Hippocampal formation (tissue), 2 donors: ENCODE data around the gene OR2A25.

Experiments
- DNase-seq, 2 donors: peaks; one replicate each; lab custom pipeline; 2025; lab: John Stamatoyannopoulos, UW

OR2A25 gene

GRCh38 chr7:144074374-144074773 lies 4.8 kb downstream of the OR2A25 start:
- DNase-seq, result no peak

- DNase-seq, result no peak
Measured at GRCh38 chr7:144085978-144086377, 16.4 kb downstream of the OR2A25 start, which contains the start of gene OR2A12. Gene OR2A12 (plus strand): TSS chr7:144086278. CDS start chr7:144095108, 8,830 bp downstream.

GRCh38 chr7:144086730-144087129 lies 17.1 kb downstream of the OR2A25 start:
- no peak for DNase-seq

GRCh38 chr7:144087230-144087629 lies 17.6 kb downstream of the OR2A25 start:
- DNase-seq, result no peak

GRCh38 chr7:144090667-144091066 lies 21.1 kb downstream of the OR2A25 start:
- no peak for DNase-seq

- DNase-seq, result no peak
Measured at GRCh38 chr7:144098776-144099175, 29.2 kb downstream of the OR2A25 start.

- no peak for DNase-seq
Measured at GRCh38 chr7:144100607-144101006, 31.0 kb downstream of the OR2A25 start.

- DNase-seq, result no peak
Measured at GRCh38 chr7:144102041-144102440, 32.4 kb downstream of the OR2A25 start.

GRCh38 chr7:144105211-144105610 lies 35.6 kb downstream of the OR2A25 start:
- no peak for DNase-seq

- no peak for DNase-seq
Measured at GRCh38 chr7:144109283-144109682, 39.7 kb downstream of the OR2A25 start, which contains the start of gene OR2A2. Gene OR2A2 (plus strand): TSS chr7:144109583. CDS start chr7:144109583, 0 bp downstream.

GRCh38 chr7:144110272-144110671 lies 40.7 kb downstream of the OR2A25 start:
- DNase-seq, result no peak

GRCh38 chr7:144113651-144114050 lies 44.0 kb downstream of the OR2A25 start:
- no peak for DNase-seq

GRCh38 chr7:144118341-144118740 lies 48.7 kb downstream of the OR2A25 start:
- DNase-seq, result no peak

GRCh38 chr7:144122876-144123275 lies 53.3 kb downstream of the OR2A25 start, which contains the start of gene OR2A14:
Gene OR2A14 (plus strand): TSS chr7:144123176. CDS start chr7:144129113, 5,937 bp downstream.
- no peak for DNase-seq
